ENCODE measurements around the gene SPG7.

The SPG7 gene

DNA sequence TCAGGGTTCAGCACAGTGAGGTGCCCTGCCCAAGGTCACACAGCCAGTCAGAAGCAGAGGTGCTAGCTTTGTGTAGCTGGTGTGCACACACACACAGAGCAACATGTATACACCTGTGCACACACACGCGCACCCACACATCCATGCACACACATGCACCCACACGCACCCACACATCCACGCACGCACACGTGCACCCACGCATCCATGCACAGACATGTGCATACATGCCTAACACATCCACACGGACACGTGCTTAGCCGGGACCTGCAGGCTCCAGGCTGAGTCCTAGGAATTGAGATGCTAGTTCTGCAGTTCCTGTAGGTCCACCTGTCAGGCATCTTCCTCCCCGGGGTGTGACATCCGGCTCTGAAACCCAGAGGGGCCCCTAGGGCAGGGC lies 92.2 kb downstream of the SPG7 start:
- TF ChIP-seq, protein P1, sequence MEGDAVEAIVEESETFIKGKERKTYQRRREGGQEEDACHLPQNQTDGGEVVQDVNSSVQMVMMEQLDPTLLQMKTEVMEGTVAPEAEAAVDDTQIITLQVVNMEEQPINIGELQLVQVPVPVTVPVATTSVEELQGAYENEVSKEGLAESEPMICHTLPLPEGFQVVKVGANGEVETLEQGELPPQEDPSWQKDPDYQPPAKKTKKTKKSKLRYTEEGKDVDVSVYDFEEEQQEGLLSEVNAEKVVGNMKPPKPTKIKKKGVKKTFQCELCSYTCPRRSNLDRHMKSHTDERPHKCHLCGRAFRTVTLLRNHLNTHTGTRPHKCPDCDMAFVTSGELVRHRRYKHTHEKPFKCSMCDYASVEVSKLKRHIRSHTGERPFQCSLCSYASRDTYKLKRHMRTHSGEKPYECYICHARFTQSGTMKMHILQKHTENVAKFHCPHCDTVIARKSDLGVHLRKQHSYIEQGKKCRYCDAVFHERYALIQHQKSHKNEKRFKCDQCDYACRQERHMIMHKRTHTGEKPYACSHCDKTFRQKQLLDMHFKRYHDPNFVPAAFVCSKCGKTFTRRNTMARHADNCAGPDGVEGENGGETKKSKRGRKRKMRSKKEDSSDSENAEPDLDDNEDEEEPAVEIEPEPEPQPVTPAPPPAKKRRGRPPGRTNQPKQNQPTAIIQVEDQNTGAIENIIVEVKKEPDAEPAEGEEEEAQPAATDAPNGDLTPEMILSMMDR (conservative IDR thresholded peaks at IDR 0.05; ENCODE audit: low read length): no peak
- no peak for TF ChIP-seq EZH2phosphoT487 (IDR thresholded peaks at IDR 0.05; ENCODE audit: borderline replicate concordance)
- Histone ChIP-seq H3K27me3 (ENCODE audit: insufficient read depth, low read length, poor library complexity, severe bottlenecking) (no peaks in the 10 kb centered on the region), H3K4me3 (ENCODE audit: low read length, poor library complexity, severe bottlenecking) (no peak overlapping the region), H3K36me3 (ENCODE audit: insufficient read depth, low read length) (no peaks in the 10 kb centered on the region), H3K9ac (ENCODE audit: low read depth, low read length, poor library complexity, severe bottlenecking) (no peak overlapping the region), H3K4me2 (ENCODE audit: low read depth, low read length, poor library complexity, severe bottlenecking) (no peak overlapping the region), H3K9me2 (replicated peaks; ENCODE audit: low read depth, low read length) (no peaks in the 10 kb centered on the region), H3K79me2 (ENCODE audit: insufficient read depth, low read length) (no peaks in the 10 kb centered on the region), H4K20me1 (ENCODE audit: insufficient read depth, low read length, poor library complexity, severe bottlenecking) (no peaks in the 10 kb centered on the region), H3F3A (ENCODE audit: low read depth) (no peaks in the 10 kb centered on the region), H3K4me1 (ENCODE audit: insufficient read depth, low read length, poor library complexity, severe bottlenecking) (peaks cover 9% of the 10 kb centered on the region), H3K9me3 (ENCODE audit: insufficient read depth, low read depth, low read length) (no peaks in the 10 kb centered on the region), H2AFZ (ENCODE audit: low read length) (no peak overlapping the region)

- Histone ChIP-seq H3K27me3 (ENCODE audit: insufficient read depth, low read length, poor library complexity, severe bottlenecking) (no peaks in the 10 kb centered on the region), H3F3A (ENCODE audit: low read depth) (no peaks in the 10 kb centered on the region), H3K9me3 (ENCODE audit: insufficient read depth, low read depth, low read length) (no peaks in the 10 kb centered on the region), H3K4me2 (ENCODE audit: low read depth, low read length, poor library complexity, severe bottlenecking) (no peak overlapping the region), H3K36me3 (ENCODE audit: insufficient read depth, low read length) (no peaks in the 10 kb centered on the region), H3K4me3 (ENCODE audit: low read length, poor library complexity, severe bottlenecking) (no peak overlapping the region), H3K9me2 (replicated peaks; ENCODE audit: low read depth, low read length) (no peaks in the 10 kb centered on the region), H3K79me2 (ENCODE audit: insufficient read depth, low read length) (no peaks in the 10 kb centered on the region), H3K4me1 (ENCODE audit: insufficient read depth, low read length, poor library complexity, severe bottlenecking) (peaks cover 9% of the 10 kb centered on the region), H3K9ac (ENCODE audit: low read depth, low read length, poor library complexity, severe bottlenecking) (no peak overlapping the region), H4K20me1 (ENCODE audit: insufficient read depth, low read length, poor library complexity, severe bottlenecking) (no peaks in the 10 kb centered on the region), H2AFZ (ENCODE audit: low read length) (no peak overlapping the region)
- no peak for TF ChIP-seq EZH2phosphoT487 (IDR thresholded peaks at IDR 0.05; ENCODE audit: borderline replicate concordance)
- TF ChIP-seq, protein P1 (conservative IDR thresholded peaks at IDR 0.05; ENCODE audit: low read length): no peak
Measured at GRCh38 chr16:89600956-89601355, 92.8 kb downstream of the SPG7 start.

DNA sequence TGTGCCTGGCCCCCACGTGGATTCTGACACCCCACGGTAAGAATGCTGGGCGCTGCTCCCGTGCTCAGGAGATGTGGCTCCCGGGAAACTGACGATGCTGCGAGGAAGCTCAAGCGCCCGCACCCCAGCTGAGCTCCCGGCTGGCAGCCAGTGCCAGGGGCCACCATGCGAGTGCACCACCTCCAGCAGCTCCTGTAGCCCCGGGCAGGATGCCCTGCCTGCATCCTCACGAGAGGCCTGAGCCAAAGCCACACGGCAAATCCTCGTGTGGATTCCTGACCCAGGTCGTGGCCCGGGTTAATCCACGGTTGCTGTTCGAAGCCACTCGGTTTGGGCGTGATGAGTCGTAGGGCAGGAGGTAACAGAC lies 93.7 kb downstream of the SPG7 start:
- no peaks in the 10 kb centered on the region for H3F3A ChIP-seq (ENCODE audit: low read depth)
- no peaks in the 10 kb centered on the region for H3K9me2 ChIP-seq (replicated peaks; ENCODE audit: low read depth, low read length)
- peaks cover 9% of the 10 kb centered on the region for H3K4me1 ChIP-seq (ENCODE audit: insufficient read depth, low read length, poor library complexity, severe bottlenecking)
- no peaks in the 10 kb centered on the region for H3K79me2 ChIP-seq (ENCODE audit: insufficient read depth, low read length)
- no peak overlapping the region for H3K4me3 ChIP-seq (ENCODE audit: low read length, poor library complexity, severe bottlenecking)
- TF ChIP-seq EZH2phosphoT487 (IDR thresholded peaks at IDR 0.05; ENCODE audit: borderline replicate concordance): no peak
- TF ChIP-seq, protein P1 (conservative IDR thresholded peaks at IDR 0.05; ENCODE audit: low read length): no peak
- H3K9ac ChIP-seq (ENCODE audit: low read depth, low read length, poor library complexity, severe bottlenecking): no peak overlapping the region
- H3K9me3 ChIP-seq (ENCODE audit: insufficient read depth, low read depth, low read length): no peaks in the 10 kb centered on the region
- H3K4me2 ChIP-seq (ENCODE audit: low read depth, low read length, poor library complexity, severe bottlenecking): peak overlapping the region; percentile 54
- H3K27me3 ChIP-seq (ENCODE audit: insufficient read depth, low read length, poor library complexity, severe bottlenecking): no peaks in the 10 kb centered on the region
- no peaks in the 10 kb centered on the region for H4K20me1 ChIP-seq (ENCODE audit: insufficient read depth, low read length, poor library complexity, severe bottlenecking)
- no peak overlapping the region for H2AFZ ChIP-seq (ENCODE audit: low read length)
- no peaks in the 10 kb centered on the region for H3K36me3 ChIP-seq (ENCODE audit: insufficient read depth, low read length)
